ENCODE results near the gene PAX3. TPM values are rescaled to one million over a fixed set of nuclear protein-coding genes. Genes with fewer than 3 reads are reported as not detected.
"Not testable (repeated sequence)": the region's sequence is repeated elsewhere in the genome, so short reads cannot be mapped to it uniquely, and the experiment has no call there.

PAX3 gene
- total and polyA plus RNA-seq, 4 donors = not detected

DNA sequence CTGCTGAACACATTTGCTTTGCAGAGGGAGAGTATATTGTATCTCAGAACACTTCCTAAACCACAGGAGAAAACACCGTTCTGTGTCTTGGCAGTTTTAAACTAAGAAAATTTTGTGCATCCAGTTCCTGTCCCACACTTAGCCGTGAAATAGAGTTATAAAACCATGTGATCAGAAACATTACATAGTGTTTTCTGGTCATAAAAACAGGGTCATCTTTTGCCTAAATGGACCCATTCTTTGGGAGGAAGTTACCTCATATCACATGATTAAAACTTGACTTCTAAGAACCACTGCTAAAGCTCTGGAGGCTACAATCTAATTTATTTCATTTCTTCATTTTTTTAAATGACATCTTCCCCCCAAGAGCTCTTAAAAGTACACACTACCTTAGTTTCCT is 138.7 kb downstream of the PAX3 start:
- Histone ChIP-seq H3K27ac (ENCODE audit: low read depth in 1 of 2, low read length in 2 of 2) (no peak overlapping the region), H3K4me3 (ENCODE audit: low read depth in 1 of 3, low read length in 3 of 3) (no peak overlapping the region), H3K4me1 (ENCODE audit: control insufficient read depth in 4 of 4, insufficient read depth in 4 of 4, low read length in 3 of 4) (no peaks in the 10 kb centered on the region), H3K36me3 (ENCODE audit: control insufficient read depth in 4 of 4, insufficient read depth in 3 of 4, low read depth in 1 of 4, low read length in 3 of 4) (no peaks in the 10 kb centered on the region), H3K9me3 (ENCODE audit: control insufficient read depth in 4 of 4, low read length in 3 of 4) (no peaks in the 10 kb centered on the region), H3K9ac (ENCODE audit: low read depth in 1 of 2, low read length in 2 of 2) (no peak overlapping the region), H3K27me3 (ENCODE audit: control insufficient read depth in 4 of 4, insufficient read depth in 4 of 4, low read length in 3 of 4) (peaks cover 0 to 5% (median 0%) of the 10 kb centered on the region in 4 donors)
- TF ChIP-seq, protein P1, sequence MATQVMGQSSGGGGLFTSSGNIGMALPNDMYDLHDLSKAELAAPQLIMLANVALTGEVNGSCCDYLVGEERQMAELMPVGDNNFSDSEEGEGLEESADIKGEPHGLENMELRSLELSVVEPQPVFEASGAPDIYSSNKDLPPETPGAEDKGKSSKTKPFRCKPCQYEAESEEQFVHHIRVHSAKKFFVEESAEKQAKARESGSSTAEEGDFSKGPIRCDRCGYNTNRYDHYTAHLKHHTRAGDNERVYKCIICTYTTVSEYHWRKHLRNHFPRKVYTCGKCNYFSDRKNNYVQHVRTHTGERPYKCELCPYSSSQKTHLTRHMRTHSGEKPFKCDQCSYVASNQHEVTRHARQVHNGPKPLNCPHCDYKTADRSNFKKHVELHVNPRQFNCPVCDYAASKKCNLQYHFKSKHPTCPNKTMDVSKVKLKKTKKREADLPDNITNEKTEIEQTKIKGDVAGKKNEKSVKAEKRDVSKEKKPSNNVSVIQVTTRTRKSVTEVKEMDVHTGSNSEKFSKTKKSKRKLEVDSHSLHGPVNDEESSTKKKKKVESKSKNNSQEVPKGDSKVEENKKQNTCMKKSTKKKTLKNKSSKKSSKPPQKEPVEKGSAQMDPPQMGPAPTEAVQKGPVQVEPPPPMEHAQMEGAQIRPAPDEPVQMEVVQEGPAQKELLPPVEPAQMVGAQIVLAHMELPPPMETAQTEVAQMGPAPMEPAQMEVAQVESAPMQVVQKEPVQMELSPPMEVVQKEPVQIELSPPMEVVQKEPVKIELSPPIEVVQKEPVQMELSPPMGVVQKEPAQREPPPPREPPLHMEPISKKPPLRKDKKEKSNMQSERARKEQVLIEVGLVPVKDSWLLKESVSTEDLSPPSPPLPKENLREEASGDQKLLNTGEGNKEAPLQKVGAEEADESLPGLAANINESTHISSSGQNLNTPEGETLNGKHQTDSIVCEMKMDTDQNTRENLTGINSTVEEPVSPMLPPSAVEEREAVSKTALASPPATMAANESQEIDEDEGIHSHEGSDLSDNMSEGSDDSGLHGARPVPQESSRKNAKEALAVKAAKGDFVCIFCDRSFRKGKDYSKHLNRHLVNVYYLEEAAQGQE (IDR thresholded peaks at IDR 0.05) = no peak
- TF ChIP-seq HNF4G (IDR thresholded peaks at IDR 0.05) = no peak
- TF ChIP-seq NR2F2 (IDR thresholded peaks at IDR 0.05) = no peak
- TF ChIP-seq GABPA (IDR thresholded peaks at IDR 0.05 in 1 of 2, conservative IDR thresholded peaks at IDR 0.05 in 1 of 2) = no peak
- no peak for TF ChIP-seq RAD21 (IDR thresholded peaks at IDR 0.05)
- TF ChIP-seq, protein P2, sequence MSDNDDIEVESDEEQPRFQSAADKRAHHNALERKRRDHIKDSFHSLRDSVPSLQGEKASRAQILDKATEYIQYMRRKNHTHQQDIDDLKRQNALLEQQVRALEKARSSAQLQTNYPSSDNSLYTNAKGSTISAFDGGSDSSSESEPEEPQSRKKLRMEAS (IDR thresholded peaks at IDR 0.05) = no peak
- no peak for TF ChIP-seq HNF4A (conservative IDR thresholded peaks at IDR 0.05)
- no peak for TF ChIP-seq EGR1 (IDR thresholded peaks at IDR 0.05; ENCODE audit: low read depth in 2 of 2)
- DNase-seq (ENCODE audit: low spot score) = no peak
- WGBS = 74% methylated on average over 2 of the region's 2 CpGs

DNA sequence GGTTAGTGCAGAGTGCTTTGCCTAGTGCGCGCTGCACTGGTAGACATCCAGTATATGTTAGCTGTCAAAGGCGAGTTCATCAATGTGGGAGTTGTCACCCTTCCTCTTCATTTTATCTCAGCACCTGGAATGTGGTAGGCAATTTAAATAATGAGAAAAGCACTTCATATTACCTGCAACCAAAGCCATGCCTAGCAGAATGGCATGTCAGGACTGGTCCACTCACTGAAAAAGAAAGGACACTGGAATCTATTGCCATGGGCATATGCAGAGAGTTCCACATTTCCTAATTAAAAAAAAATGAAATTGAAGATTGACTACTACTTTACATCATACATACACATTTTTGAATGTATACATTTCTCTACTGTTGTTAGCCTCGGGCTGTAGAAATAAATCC is 139.6 kb downstream of the PAX3 start:
- Histone ChIP-seq H3K4me1 (ENCODE audit: control insufficient read depth in 4 of 4, insufficient read depth in 4 of 4, low read length in 3 of 4) (no peaks in the 10 kb centered on the region), H3K36me3 (ENCODE audit: control insufficient read depth in 4 of 4, insufficient read depth in 3 of 4, low read depth in 1 of 4, low read length in 3 of 4) (no peaks in the 10 kb centered on the region), H3K9ac (ENCODE audit: low read depth in 1 of 2, low read length in 2 of 2) (no peak overlapping the region), H3K27me3 (ENCODE audit: control insufficient read depth in 4 of 4, insufficient read depth in 4 of 4, low read length in 3 of 4) (peaks cover 0 to 5% (median 0%) of the 10 kb centered on the region in 4 donors), H3K4me3 (ENCODE audit: low read depth in 1 of 3, low read length in 3 of 3) (no peak overlapping the region), H3K9me3 (ENCODE audit: control insufficient read depth in 4 of 4, low read length in 3 of 4) (no peaks in the 10 kb centered on the region), H3K27ac (ENCODE audit: low read depth in 1 of 2, low read length in 2 of 2) (no peak overlapping the region)
- TF ChIP-seq JUND (IDR thresholded peaks at IDR 0.05) = no peak
- TF ChIP-seq NR2F2 (IDR thresholded peaks at IDR 0.05) = no peak
- no peak for TF ChIP-seq FOXA2 (IDR thresholded peaks at IDR 0.05)
- no peak for TF ChIP-seq SP1 (IDR thresholded peaks at IDR 0.05)
- TF ChIP-seq, protein P3, sequence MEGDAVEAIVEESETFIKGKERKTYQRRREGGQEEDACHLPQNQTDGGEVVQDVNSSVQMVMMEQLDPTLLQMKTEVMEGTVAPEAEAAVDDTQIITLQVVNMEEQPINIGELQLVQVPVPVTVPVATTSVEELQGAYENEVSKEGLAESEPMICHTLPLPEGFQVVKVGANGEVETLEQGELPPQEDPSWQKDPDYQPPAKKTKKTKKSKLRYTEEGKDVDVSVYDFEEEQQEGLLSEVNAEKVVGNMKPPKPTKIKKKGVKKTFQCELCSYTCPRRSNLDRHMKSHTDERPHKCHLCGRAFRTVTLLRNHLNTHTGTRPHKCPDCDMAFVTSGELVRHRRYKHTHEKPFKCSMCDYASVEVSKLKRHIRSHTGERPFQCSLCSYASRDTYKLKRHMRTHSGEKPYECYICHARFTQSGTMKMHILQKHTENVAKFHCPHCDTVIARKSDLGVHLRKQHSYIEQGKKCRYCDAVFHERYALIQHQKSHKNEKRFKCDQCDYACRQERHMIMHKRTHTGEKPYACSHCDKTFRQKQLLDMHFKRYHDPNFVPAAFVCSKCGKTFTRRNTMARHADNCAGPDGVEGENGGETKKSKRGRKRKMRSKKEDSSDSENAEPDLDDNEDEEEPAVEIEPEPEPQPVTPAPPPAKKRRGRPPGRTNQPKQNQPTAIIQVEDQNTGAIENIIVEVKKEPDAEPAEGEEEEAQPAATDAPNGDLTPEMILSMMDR (IDR thresholded peaks at IDR 0.05; ENCODE audit: low read depth, low read length, missing input control) = no peak
- TF ChIP-seq RXRA (IDR thresholded peaks at IDR 0.05) = no peak
- TF ChIP-seq FOXA1 (IDR thresholded peaks at IDR 0.05) = no peak
- TF ChIP-seq YY1 (IDR thresholded peaks at IDR 0.05) = no peak
- TF ChIP-seq, protein P2 (IDR thresholded peaks at IDR 0.05) = no peak
- 80% methylated on average over 4 of the region's 4 CpGs for WGBS
- no peak for DNase-seq (ENCODE audit: low spot score)

DNA sequence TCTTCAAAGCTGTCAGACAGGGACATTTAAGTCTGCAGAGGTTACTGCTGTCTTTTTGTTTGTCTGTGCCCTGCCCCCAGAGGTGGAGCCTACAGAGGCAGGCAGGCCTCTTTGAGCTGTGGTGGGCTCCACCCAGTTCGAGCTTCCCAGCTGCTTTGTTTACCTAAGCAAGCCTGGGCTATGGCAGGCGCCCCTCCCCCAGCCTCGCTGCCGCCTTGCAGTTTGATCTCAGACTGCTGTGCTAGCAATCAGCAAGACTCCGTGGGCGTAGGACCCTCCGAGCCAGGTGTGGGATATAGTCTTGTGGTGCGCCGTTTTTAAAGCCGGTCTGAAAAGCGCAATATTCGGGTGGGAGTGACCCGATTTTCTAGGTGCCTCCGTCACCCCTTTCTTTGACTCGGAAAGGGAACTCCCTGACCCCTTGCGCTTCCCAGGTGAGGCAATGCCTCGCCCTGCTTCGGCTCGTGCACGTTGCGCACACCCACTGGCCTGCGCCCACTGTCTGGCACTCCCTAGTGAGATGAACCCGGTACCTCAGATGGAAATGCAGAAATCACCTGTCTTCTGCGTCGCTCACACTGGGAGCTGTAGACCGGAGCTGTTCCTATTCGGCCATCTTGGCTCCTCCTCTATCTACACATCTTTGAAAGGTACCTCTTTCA is 143.7 kb downstream of the PAX3 start:
- H3K27ac ChIP-seq (ENCODE audit: low read depth in 1 of 2, low read length in 2 of 2); DNase-seq (ENCODE audit: low spot score); H3K27me3 ChIP-seq (ENCODE audit: control insufficient read depth in 4 of 4, insufficient read depth in 4 of 4, low read length in 3 of 4); H3K9me3 ChIP-seq (ENCODE audit: control insufficient read depth in 4 of 4, low read length in 3 of 4); H3K9ac ChIP-seq (ENCODE audit: low read depth in 1 of 2, low read length in 2 of 2); H3K4me1 ChIP-seq (ENCODE audit: control insufficient read depth in 4 of 4, insufficient read depth in 4 of 4, low read length in 3 of 4); H3K36me3 ChIP-seq (ENCODE audit: control insufficient read depth in 4 of 4, insufficient read depth in 3 of 4, low read depth in 1 of 4, low read length in 3 of 4); H3K4me3 ChIP-seq (ENCODE audit: low read depth in 1 of 3, low read length in 3 of 3): not testable (repeated sequence)
- WGBS = 44% methylated on average over 27 of the region's 27 CpGs
